Pancreas (tissue), 10 donors: Measurements from ENCODE around the gene C1QTNF8. TPM values are rescaled to one million over a fixed set of nuclear protein-coding genes. Genes with fewer than 3 reads are reported as not detected.
A peak's percentile ranks its signal among the peaks of the same experiment; 100 is the strongest.

ENCODE experiments used
- ATAC-seq, 4 donors: fragments of 200-7000 bp; cut with Tn5 transposase; one replicate each; pipeline versions ENCODE4 v1.8.0 to v1.9.1; 2020; ENCODE audit warnings: mild to moderate bottlenecking in 4 of 4, moderate library complexity in 4 of 4
- DNase-seq, 6 donors: peaks; one replicate each; pipeline ENCODE4 v3.0.0-alpha.2; 2020
- FAIRE-seq: peaks from 2 replicates; lab custom pipeline; 2012; peaks lifted over from hg19 to GRCh38; lab: Jason Lieb, UNC
- H3K27ac ChIP-seq, 4 donors: fragments of 200-600 bp; sonication (generic); 1 replicate in 3 of 4; 2 replicates in 1 of 4; pipeline versions ENCODE4 v1.5.0 to v1.8.0; 2020
- H3K27me3 ChIP-seq, 4 donors: fragments of 200-600 bp; one replicate each; pipeline ENCODE4 v1.8.0; 2021
- H3K36me3 ChIP-seq, 3 donors: fragments of 200-600 bp; sonication (generic) in 1 of 3; one replicate each; pipeline versions ENCODE4 v1.5.0 to v1.8.0; 2020 to 2021
- H3K4me1 ChIP-seq, 3 donors: fragments of 200-600 bp; one replicate each; pipeline ENCODE4 v1.8.0; 2021
- H3K4me3 ChIP-seq, 4 donors: fragments of 200-600 bp; sonication (generic) in 2 of 4; one replicate each; pipeline versions ENCODE4 v1.5.0 to v1.8.0; 2020 to 2021
- H3K9me3 ChIP-seq, 4 donors: fragments of 200-600 bp; one replicate each; pipeline ENCODE4 v1.8.0; 2021
- WGBS, 2 donors: extraction: QIAGEN DNeasy Blood & Tissue Kit; methylation state at CpG; one replicate each; pipeline ENCODE4 v1.1.7; 2013; 5-methylcytosine and 5-hydroxymethylcytosine counted together
- intact Hi-C, 3 donors: fragments of 100-400 bp; cut with DNase I; formaldehyde crosslinking; loops; one replicate each; pipeline versions ENCODE4 v1.11.1 to v1.14.2; 2022
- polyA plus RNA-seq, 2 donors: library from polyadenylated mRNA; stranded (reverse); fragments of 200-250 nt; gene quantifications; one replicate each; pipeline ENCODE4 v1.2.3, GENCODE V29; 2013
- total RNA-seq, 6 donors: library from RNA; stranded (reverse); fragmentation: NEBNext Ultra II Directional in 4 of 6; extraction: Animal tissue kit (Norgen Biotek cat#: 25700) in 4 of 6; gene quantifications; one replicate each; pipeline versions ENCODE4 v1.2.1 to v1.2.4, GENCODE V29; 2021 to 2023
- TF ChIP-seq, protein P1 (sequence below), 4 donors: fragments of 200-600 bp; sonication (generic) in 3 of 4; IDR thresholded peaks; one replicate each; pipeline versions ENCODE4 v1.5.0 to v1.8.0; 2021; ENCODE audit warnings: antibody characterized with exemption in 4 of 4
- donor health status: healthy with polysubstance abuse.
- donor health status: DM: no; HTN: no; CAD: no; lungs with moderate emphysema.
- donor health status: DM: no; HTN: no; CAD: no.
- donor health status: control.
- donor health status: control.
- donor health status: Bipolar disorder and iron deficiency.
- donor health status: DM: yes; HTN: yes; CAD: no.
- donor health status: DM: no; HTN: no; CAD: no.
- donor health status: DM: no; HTN: no; CAD: no.
- donor health status: DM: yes; HTN: yes; CAD: no.

C1QTNF8 gene
- total and polyA plus RNA-seq, 8 donors = 0.23 TPM; not detected in 7

DNA sequence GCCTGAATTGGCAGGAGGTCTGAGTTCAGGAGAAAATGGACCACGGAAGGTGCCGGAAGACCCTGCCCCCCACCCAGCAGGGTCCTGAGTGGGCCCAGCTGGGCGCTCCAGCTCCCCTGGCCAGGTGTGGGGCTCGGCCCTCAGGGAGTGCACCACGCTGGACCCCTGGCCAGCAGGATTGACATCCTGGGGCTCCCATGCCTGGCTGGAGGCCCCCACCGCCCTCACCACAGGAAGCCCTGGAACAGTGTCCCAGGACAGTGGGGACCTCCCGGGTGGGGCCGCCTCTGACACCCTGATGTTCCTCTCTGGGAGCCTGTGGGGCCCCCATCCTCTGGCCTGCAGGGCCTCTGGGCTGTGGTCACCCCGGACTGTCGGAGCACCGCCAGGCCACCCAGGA, 28.8 kb upstream of the C1QTNF8 start:
- ATAC-seq = no peak
- Histone ChIP-seq H3K36me3 (no peaks in the 10 kb centered on the region), H3K9me3 (no peaks in the 10 kb centered on the region), H3K4me3 (no peak overlapping the region), H3K27me3 (no peaks in the 10 kb centered on the region), H3K4me1 (no peaks in the 10 kb centered on the region), H3K27ac (no peak overlapping the region)
- FAIRE-seq = no peak
- no peak for DNase-seq
- intact Hi-C loops = no loop called here
- TF ChIP-seq, protein P1, sequence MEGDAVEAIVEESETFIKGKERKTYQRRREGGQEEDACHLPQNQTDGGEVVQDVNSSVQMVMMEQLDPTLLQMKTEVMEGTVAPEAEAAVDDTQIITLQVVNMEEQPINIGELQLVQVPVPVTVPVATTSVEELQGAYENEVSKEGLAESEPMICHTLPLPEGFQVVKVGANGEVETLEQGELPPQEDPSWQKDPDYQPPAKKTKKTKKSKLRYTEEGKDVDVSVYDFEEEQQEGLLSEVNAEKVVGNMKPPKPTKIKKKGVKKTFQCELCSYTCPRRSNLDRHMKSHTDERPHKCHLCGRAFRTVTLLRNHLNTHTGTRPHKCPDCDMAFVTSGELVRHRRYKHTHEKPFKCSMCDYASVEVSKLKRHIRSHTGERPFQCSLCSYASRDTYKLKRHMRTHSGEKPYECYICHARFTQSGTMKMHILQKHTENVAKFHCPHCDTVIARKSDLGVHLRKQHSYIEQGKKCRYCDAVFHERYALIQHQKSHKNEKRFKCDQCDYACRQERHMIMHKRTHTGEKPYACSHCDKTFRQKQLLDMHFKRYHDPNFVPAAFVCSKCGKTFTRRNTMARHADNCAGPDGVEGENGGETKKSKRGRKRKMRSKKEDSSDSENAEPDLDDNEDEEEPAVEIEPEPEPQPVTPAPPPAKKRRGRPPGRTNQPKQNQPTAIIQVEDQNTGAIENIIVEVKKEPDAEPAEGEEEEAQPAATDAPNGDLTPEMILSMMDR (IDR thresholded peaks at IDR 0.05) = no peak
- WGBS, 2 donors = 82 to 87% methylated on average over 10 to 11 of the region's 11 CpGs

DNA sequence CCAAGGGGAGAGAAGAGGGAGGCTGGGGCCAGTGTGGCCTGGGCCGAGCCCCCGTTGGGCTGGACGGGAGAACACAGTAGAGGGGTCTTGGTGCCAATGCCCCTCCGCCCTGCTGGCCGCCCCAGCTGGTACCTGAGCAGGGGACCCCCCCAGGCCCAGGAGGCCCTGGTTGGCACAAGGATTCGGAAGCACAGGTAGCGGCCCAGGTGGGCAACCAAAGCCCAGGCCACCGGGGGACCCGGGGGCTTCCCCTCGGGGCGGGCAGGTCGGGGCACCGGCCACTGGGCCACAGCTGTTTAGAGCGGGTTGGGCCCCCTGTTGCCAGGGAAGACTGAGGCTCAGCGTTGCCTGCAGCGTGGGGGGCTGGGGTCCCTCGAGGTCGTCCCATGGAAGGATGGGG, 28.2 kb upstream of the C1QTNF8 start:
- Histone ChIP-seq H3K36me3 (no peaks in the 10 kb centered on the region), H3K27ac (no peak overlapping the region), H3K27me3 (no peaks in the 10 kb centered on the region), H3K9me3 (no peaks in the 10 kb centered on the region), H3K4me1 (no peaks in the 10 kb centered on the region), H3K4me3 (no peak overlapping the region)
- intact Hi-C loops = no loop called here
- ATAC-seq (no peak), FAIRE-seq (no peak), DNase-seq (no peak)
- TF ChIP-seq, protein P1 (IDR thresholded peaks at IDR 0.05) = no peak
- 70 to 86% methylated on average over 16 to 18 of the region's 18 CpGs for WGBS, 2 donors

DNA sequence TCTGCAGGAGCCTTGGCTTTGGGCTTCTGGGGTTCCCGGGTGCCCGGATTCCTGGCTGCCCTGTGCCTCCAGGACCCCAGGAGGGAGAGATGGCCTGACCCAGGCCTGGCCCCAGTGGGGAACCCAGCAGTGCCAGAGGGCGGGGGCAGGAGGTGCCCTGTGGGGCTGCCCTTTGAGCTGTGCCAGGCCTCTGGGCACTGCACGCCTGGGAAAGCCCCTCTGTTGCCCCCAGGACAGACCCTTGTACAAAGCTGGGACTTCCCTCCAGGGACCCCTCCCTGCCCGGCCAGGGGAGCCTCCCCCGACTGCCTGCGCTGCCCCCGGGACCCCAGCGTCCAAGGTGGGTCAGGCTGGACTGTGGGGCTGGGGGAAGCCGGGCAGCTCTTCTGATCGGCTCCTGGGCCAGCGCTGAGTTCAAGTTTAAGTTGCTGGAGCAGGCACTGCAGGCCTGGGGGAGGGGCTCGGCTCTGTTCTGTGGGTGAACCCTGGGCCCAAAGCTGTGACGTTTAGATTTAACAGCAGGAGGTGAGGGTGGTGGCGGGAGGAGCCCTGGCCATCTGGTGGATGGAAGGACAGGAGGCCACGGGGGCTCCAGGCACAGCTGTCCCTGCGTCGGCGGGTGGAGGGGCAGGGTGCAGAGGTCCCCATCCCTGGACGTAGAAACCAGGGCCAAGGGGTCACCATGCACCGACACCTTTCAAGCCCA, 27.6 kb upstream of the C1QTNF8 start:
- TF ChIP-seq, protein P1 (IDR thresholded peaks at IDR 0.05) = no peak
- no peaks in the 10 kb centered on the region for H3K36me3 ChIP-seq
- FAIRE-seq (no peak), DNase-seq (no peak), ATAC-seq (peak in 1 of 4 donors; percentile 28)
- WGBS, 2 donors = 65 to 78% methylated on average over 21 of the region's 21 CpGs
- no peaks in the 10 kb centered on the region for H3K9me3 ChIP-seq
- no peaks in the 10 kb centered on the region for H3K27me3 ChIP-seq
- H3K4me3 ChIP-seq = no peak overlapping the region
- intact Hi-C loops = no loop called here
- no peaks in the 10 kb centered on the region for H3K4me1 ChIP-seq
- H3K27ac ChIP-seq = no peak overlapping the region

DNA sequence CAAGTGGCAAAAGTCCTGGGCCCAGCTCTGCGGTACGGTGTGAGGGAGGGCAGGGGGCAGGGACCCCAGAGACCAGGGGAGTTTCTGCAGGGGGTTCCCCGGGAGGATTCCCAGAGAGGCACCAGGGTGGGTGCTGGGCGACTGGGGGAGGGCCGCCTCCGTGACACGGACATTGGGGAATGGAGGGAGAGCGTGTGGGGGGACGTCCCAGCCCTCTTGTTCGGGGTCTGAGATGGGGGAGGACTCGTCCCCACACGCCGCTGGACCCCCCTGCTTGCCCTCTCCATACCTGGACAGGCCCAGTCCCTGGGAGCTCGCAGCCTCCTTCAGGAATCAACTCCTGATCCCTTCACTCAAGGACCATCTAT, 26.3 kb upstream of the C1QTNF8 start:
- ATAC-seq = no peak
- Histone ChIP-seq H3K4me1 (no peaks in the 10 kb centered on the region), H3K4me3 (no peak overlapping the region), H3K27me3 (no peaks in the 10 kb centered on the region), H3K27ac (no peak overlapping the region), H3K9me3 (no peaks in the 10 kb centered on the region), H3K36me3 (no peaks in the 10 kb centered on the region)
- DNase-seq = no peak
- WGBS, 2 donors = 77 to 85% methylated on average over 10 to 14 of the region's 14 CpGs
- FAIRE-seq = no peak
- TF ChIP-seq, protein P1 (IDR thresholded peaks at IDR 0.05) = no peak
- intact Hi-C loops = no loop called here

DNA sequence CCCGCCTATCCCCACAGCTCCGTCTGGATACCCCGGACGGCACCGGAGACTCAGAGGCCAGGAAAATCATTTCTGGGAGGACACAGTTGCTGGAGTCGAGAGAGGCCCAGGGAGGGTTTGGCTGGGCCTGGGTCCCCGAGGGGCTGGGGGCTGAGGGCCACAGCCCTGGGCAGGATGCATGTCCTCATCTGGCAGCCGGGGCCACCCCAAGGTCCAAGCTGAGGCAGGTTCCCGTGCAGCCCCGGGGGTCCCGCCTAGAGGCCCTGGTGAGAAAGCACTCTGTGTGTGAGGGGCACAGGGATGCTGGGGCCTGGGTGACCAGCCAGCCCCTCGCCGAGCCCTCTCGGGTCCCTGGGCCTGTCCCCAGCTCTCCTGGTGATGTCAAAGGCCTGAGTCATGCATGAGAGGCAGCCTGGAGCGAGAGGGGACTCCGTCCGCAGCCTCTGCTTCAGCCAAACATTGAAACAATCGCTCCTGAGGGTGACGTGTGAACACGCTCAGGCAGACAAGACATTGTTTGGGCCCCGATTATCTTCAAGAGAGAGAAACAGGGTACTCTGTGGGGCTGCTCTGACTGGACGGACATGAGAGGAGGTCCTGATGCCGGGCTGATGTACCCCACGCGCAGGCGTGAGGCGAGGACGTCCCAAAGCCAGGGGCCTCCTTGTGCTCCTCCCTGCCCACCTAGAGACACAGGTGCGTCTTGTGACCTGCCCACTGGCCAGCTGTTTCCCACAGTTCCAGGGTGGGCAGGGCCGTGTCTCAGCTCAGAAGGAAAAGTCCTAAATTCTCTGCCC, 25.8 kb upstream of the C1QTNF8 start:
- Histone ChIP-seq H3K9me3 (no peaks in the 10 kb centered on the region), H3K4me1 (no peaks in the 10 kb centered on the region), H3K36me3 (no peaks in the 10 kb centered on the region), H3K27me3 (no peaks in the 10 kb centered on the region), H3K4me3 (no peak overlapping the region), H3K27ac (no peak overlapping the region)
- intact Hi-C loops = no loop called here
- FAIRE-seq = no peak
- 62 to 68% methylated on average over 30 of the region's 30 CpGs for WGBS, 2 donors
- ATAC-seq = no peak
- no peak for DNase-seq
- TF ChIP-seq, protein P1 (IDR thresholded peaks at IDR 0.05) = no peak
